ENCODE results near the gene CZIB. TPM values are rescaled to one million over a fixed set of nuclear protein-coding genes. Genes with fewer than 3 reads are reported as not detected.

CZIB gene
- total RNA-seq, 1 experiment from 2014 or later = 43.1 TPM

DNA sequence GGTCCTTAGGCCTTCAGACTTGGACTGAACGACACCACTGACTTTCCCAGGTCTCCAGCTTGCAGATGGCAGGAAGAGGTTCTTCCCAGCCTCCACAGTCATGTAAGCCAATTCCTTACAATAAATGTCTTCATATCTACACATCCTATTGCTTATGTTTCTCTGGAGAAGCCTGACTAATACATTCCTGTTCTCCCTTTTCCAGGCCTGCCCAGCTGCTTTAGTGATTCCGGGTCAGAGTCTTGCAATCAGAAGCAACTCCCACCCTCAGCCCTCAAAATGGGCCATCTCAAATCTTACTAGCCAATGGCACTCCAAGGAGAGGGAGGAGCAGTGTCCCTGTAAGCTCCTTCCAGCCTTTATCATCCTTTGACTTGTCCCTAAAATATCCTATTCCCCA is 40.2 kb downstream of the CZIB start:
- no peak overlapping the region for H3K4me3 ChIP-seq (replicated peaks in 1 of 2; ENCODE audit: low read depth in 1 of 2, low read length in 2 of 2)
- DNase-seq (ENCODE audit: low read depth, low spot score) = no peak
- H3K4me1 ChIP-seq (ENCODE audit: control insufficient read depth in 1 of 2, insufficient read depth in 2 of 2, low read length in 2 of 2) = peaks cover 0 to 10% of the 10 kb centered on the region in 2 experiments; a peak in 2 of 4 replicates
- ATAC-seq = no peak
- no peaks in the 10 kb centered on the region for H3K9me2 ChIP-seq (ENCODE audit: insufficient read depth)
- no peak overlapping the region for H3K4me2 ChIP-seq (ENCODE audit: low read length)
- no peaks in the 10 kb centered on the region for H3K36me3 ChIP-seq (ENCODE audit: control insufficient read depth in 1 of 2, insufficient read depth in 2 of 2, low read length in 2 of 2)
- TF ChIP-seq YY1 (IDR thresholded peaks at IDR 0.05; ENCODE audit: extremely low read depth, insufficient replicate concordance, low read depth, low read length) = no peak
- no peak for TF ChIP-seq REST (IDR thresholded peaks at IDR 0.05; ENCODE audit: low read depth)
- no peak for TF ChIP-seq FOSL1 (IDR thresholded peaks at IDR 0.05; ENCODE audit: low read depth)
- TF ChIP-seq CEBPB (IDR thresholded peaks at IDR 0.05; ENCODE audit: low read depth) = no peak
- TF ChIP-seq EGR1 (IDR thresholded peaks at IDR 0.05; ENCODE audit: low read depth) = no peak
- no peak for TF ChIP-seq POLR2AphosphoS5 (IDR thresholded peaks at IDR 0.05; ENCODE audit: low read depth, low read length)
- no peak for TF ChIP-seq JUND (IDR thresholded peaks at IDR 0.05)
- TF ChIP-seq CTCF (IDR thresholded peaks at IDR 0.05 in 2 of 3, conservative IDR thresholded peaks at IDR 0.05 in 1 of 3; ENCODE audit: borderline replicate concordance in 1 of 3, insufficient read depth in 1 of 3, low read depth in 2 of 3, low read length in 2 of 3) = no peak
- no peak for TF ChIP-seq POLR2A (IDR thresholded peaks at IDR 0.05; ENCODE audit: borderline replicate concordance, extremely low read depth, insufficient read depth, insufficient read length)
- TF ChIP-seq CBX3 (IDR thresholded peaks at IDR 0.05; ENCODE audit: low read depth) = no peak
- TF ChIP-seq MAX (IDR thresholded peaks at IDR 0.05) = no peak
- no peak for TF ChIP-seq RAD21 (IDR thresholded peaks at IDR 0.05; ENCODE audit: low read depth)
- TF ChIP-seq ELF1 (IDR thresholded peaks at IDR 0.05; ENCODE audit: borderline replicate concordance, low read depth) = no peak
- no peak for TF ChIP-seq ZFX (IDR thresholded peaks at IDR 0.05)
- RAD21 ChIA-PET (ENCODE audit: low non-redundant PET in 1 of 2, low total read pairs in 2 of 2, uncharacterized antibody in 2 of 2, unreplicated experiment in 2 of 2) = no interaction called here
- H3K79me2 ChIP-seq (ENCODE audit: insufficient read depth, low read length) = no peaks in the 10 kb centered on the region
- CTCF ChIA-PET = interaction anchor here (1.1 kb wide), 1 partner anchor 13 kb away, joined by 3 read pairs; no protein-coding TSS in a partner anchor
- H3K27me3 ChIP-seq (ENCODE audit: insufficient read depth, low read length) = no peaks in the 10 kb centered on the region
- no peaks in the 10 kb centered on the region for H3K9me3 ChIP-seq (ENCODE audit: control insufficient read depth in 1 of 2, insufficient read depth in 1 of 2, low read depth in 1 of 2, low read length in 2 of 2)
- intact Hi-C loops (cut with micrococcal nuclease) = loop anchor here (5.0 to 10.0 kb wide), 2 partner anchors 165 to 478 kb away; no protein-coding TSS in a partner anchor
- POLR2A ChIA-PET = no interaction called here
- H4K20me1 ChIP-seq (ENCODE audit: insufficient read depth) = no peaks in the 10 kb centered on the region
- no peak overlapping the region for H3K9ac ChIP-seq (ENCODE audit: low read length)
- no TSS peak for BruUV-seq (replicated peaks)
- no peak overlapping the region for H2AFZ ChIP-seq (ENCODE audit: low read depth, low read length, poor library complexity, severe bottlenecking)
- no peak overlapping the region for H3K27ac ChIP-seq (ENCODE audit: low read depth, low read length)

Data from HCT116 (cell line).